Suprapubic skin (tissue), 4 donors: Measurements from ENCODE around the gene FSTL1. TPM values are rescaled to one million over a fixed set of nuclear protein-coding genes. Genes with fewer than 3 reads are reported as not detected.

Experiments
- DNase-seq, 2 donors: peaks; one replicate each; pipeline ENCODE4 v3.0.0-alpha.2; 2019; ENCODE audit warnings: low spot score in 2 of 2
- H3K27ac ChIP-seq: fragments of 200-600 bp; sonication (generic); one replicate; pipeline ENCODE4 v1.5.1; 2019
- H3K27me3 ChIP-seq: fragments of 200-600 bp; sonication (generic); one replicate; pipeline ENCODE4 v1.5.1; 2019
- H3K36me3 ChIP-seq: fragments of 200-600 bp; sonication (generic); one replicate; pipeline ENCODE4 v1.5.1; 2019
- H3K4me1 ChIP-seq: fragments of 200-600 bp; sonication (generic); one replicate; pipeline ENCODE4 v1.5.1; 2019
- H3K4me3 ChIP-seq: fragments of 200-600 bp; sonication (generic); one replicate; pipeline ENCODE4 v1.5.1; 2019; ENCODE audit warnings: mild to moderate bottlenecking
- H3K9me3 ChIP-seq: fragments of 200-600 bp; sonication (generic); one replicate; pipeline ENCODE4 v1.5.1; 2019
- CTCF ChIP-seq, 2 donors: fragments of 200-600 bp in 1 of 2; fragments of 450-650 bp in 1 of 2; sonication (generic) in 1 of 2; IDR thresholded peaks; one replicate each; pipeline ENCODE4 v1.5.1; 2016 to 2019; ENCODE audit warnings: antibody characterized with exemption in 2 of 2, mild to moderate bottlenecking in 1 of 2, moderate library complexity in 1 of 2
- EP300 ChIP-seq: sonication (generic); formaldehyde crosslinking; IDR thresholded peaks from one replicate; pipeline ENCODE4 v1.6.1; 2017; ENCODE audit warnings: antibody characterized with exemption
- POLR2A ChIP-seq, 2 donors: fragments of 450-650 bp; IDR thresholded peaks; one replicate each; pipeline ENCODE4 v1.6.1; 2017; ENCODE audit warnings: antibody characterized with exemption in 2 of 2, mild to moderate bottlenecking in 2 of 2, moderate library complexity in 2 of 2
- POLR2AphosphoS5 ChIP-seq, 3 donors: sonication (generic); formaldehyde crosslinking; IDR thresholded peaks; one replicate each; pipeline ENCODE4 v1.6.1; 2017; ENCODE audit warnings: antibody characterized with exemption in 3 of 3
- WGBS: methylation state at CpG from one replicate; pipeline ENCODE4 v1.1.5; 2018; 5-methylcytosine and 5-hydroxymethylcytosine counted together
- total RNA-seq, 4 donors: library from RNA; depleted of rRNA; stranded (reverse); fragments of >200 nt; gene quantifications; one replicate each; pipeline ENCODE4 v1.1.0, GENCODE V29; 2016

The FSTL1 gene
- total RNA-seq, 4 donors from 2014 or later, result 58.3 to 75.3 (median 63.9) TPM

GRCh38 chr3:120477781-120478180, 27.0 kb upstream of the FSTL1 start:
- no peaks in the 10 kb centered on the region for H3K4me1 ChIP-seq
- no peaks in the 10 kb centered on the region for H3K9me3 ChIP-seq
- no peak for DNase-seq
- no peak overlapping the region for H3K27ac ChIP-seq
- 68% methylated on average over 4 of the region's 4 CpGs for WGBS
- H3K4me3 ChIP-seq, result no peak overlapping the region
- H3K36me3 ChIP-seq, result no peaks in the 10 kb centered on the region
- TF ChIP-seq POLR2A (IDR thresholded peaks at IDR 0.05) (no peak), CTCF (IDR thresholded peaks at IDR 0.05) (no peak), POLR2AphosphoS5 (IDR thresholded peaks at IDR 0.05) (no peak), EP300 (no peak)
- H3K27me3 ChIP-seq, result no peaks in the 10 kb centered on the region

DNA sequence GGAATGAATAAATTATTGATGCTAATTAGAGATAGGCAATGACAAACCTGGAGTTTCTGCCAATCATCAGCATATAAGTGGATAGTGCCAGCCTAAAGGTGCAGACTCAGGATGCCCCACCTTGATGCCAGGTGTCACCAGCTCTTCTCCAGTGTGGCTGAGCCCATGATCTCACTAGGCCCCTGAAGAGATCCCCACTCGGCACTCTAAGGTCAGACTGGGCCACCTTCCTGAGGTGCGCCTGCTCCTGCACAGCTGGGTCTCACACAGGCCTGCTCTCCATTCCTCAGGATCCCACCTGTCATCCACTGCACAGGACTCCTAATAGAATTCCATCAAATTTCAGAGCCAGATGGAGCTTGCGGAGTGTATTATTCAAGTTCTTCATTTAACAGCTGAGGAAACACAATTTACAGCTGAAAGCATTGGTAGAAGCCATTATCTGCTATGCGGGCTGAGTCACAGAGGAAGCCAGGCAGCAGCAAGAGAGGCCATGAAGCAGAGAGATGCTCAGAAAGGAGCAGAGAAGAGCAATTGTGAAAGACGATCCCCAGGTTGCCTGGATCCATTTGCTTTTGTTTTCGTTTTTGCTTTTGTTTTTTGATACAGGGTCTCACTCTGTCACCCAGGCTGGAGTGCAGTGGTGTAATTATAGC, 25.1 kb upstream of the FSTL1 start:
- Histone ChIP-seq H3K36me3 (no peaks in the 10 kb centered on the region), H3K27me3 (no peaks in the 10 kb centered on the region), H3K4me3 (no peak overlapping the region), H3K4me1 (peaks cover under 1% of the 10 kb centered on the region), H3K27ac (no peak overlapping the region), H3K9me3 (no peaks in the 10 kb centered on the region)
- TF ChIP-seq POLR2A (IDR thresholded peaks at IDR 0.05) (no peak), POLR2AphosphoS5 (IDR thresholded peaks at IDR 0.05) (no peak), CTCF (IDR thresholded peaks at IDR 0.05) (no peak), EP300 (no peak)
- no peak for DNase-seq
- WGBS, result 87% methylated on average over 6 of the region's 6 CpGs

DNA sequence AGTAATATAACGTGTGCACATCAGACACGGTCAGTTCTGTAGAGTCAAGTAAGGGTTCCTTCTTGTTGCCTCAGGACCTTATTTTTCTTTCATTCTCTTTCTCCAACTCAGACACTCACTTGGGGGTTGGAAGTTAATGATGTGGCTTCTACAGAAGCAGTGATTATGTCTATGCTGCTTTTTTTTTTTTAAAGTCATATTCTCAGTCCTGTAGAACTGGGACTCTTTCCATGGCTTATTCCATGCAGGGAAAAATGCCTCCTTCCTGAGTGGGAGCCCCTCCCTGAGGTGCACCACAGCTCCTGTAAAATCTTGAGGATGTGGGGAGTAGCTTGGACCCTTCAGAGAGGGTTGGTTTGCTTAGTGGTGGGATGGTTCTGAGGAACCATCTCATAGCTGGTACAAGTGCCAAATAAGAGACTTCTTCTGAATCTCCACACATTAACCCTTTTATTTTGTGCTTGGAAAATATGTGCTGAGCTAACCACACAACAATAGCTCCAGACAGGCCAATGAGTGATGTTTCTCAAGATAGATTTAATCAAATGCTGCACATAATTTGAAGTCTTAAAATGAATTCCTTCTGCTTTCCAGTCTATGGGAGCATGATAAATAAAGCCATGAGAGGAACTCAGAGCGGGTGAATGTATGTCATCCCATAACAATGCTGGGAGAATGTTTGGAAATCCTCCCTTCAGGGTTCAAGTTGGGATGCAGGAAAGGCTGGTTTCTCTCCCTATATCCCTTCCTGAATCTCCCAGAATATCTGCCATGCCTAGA, 23.3 kb upstream of the FSTL1 start:
- 96% methylated on average over 3 of the region's 3 CpGs for WGBS
- no peak for TF ChIP-seq POLR2A (IDR thresholded peaks at IDR 0.05)
- TF ChIP-seq CTCF (IDR thresholded peaks at IDR 0.05), result no peak
- no peak for TF ChIP-seq POLR2AphosphoS5 (IDR thresholded peaks at IDR 0.05)
- TF ChIP-seq EP300, result no peak

GRCh38 chr3:120473389-120473788, 22.6 kb upstream of the FSTL1 start:
- Histone ChIP-seq H3K9me3 (no peaks in the 10 kb centered on the region), H3K4me1 (peaks cover 20% of the 10 kb centered on the region), H3K4me3 (no peak overlapping the region), H3K27ac (no peak overlapping the region), H3K27me3 (no peaks in the 10 kb centered on the region), H3K36me3 (no peaks in the 10 kb centered on the region)
- WGBS, result 86% methylated on average over 2 of the region's 2 CpGs
- DNase-seq, result no peak
- TF ChIP-seq EP300, result no peak
- TF ChIP-seq CTCF (IDR thresholded peaks at IDR 0.05), result no peak
- TF ChIP-seq POLR2A (IDR thresholded peaks at IDR 0.05), result no peak
- no peak for TF ChIP-seq POLR2AphosphoS5 (IDR thresholded peaks at IDR 0.05)

More for the DNA sequence above, 23.3 kb upstream of the FSTL1 start:
- Histone ChIP-seq H3K36me3 (no peaks in the 10 kb centered on the region), H3K27me3 (no peaks in the 10 kb centered on the region), H3K4me1 (peaks cover 17% of the 10 kb centered on the region), H3K9me3 (no peaks in the 10 kb centered on the region), H3K27ac (no peak overlapping the region), H3K4me3 (no peak overlapping the region)
- DNase-seq, result no peak

GRCh38 chr3:120472121-120472844, 21.5 kb upstream of the FSTL1 start:
- no peak for DNase-seq
- H3K27ac ChIP-seq, result no peak overlapping the region
- peaks cover 20% of the 10 kb centered on the region for H3K4me1 ChIP-seq
- 76% methylated on average over 3 of the region's 3 CpGs for WGBS
- TF ChIP-seq POLR2A (IDR thresholded peaks at IDR 0.05), result no peak
- no peak for TF ChIP-seq EP300
- no peak for TF ChIP-seq POLR2AphosphoS5 (IDR thresholded peaks at IDR 0.05)
- TF ChIP-seq CTCF (IDR thresholded peaks at IDR 0.05), result no peak
- H3K9me3 ChIP-seq, result no peaks in the 10 kb centered on the region
- H3K4me3 ChIP-seq, result no peak overlapping the region
- H3K27me3 ChIP-seq, result no peaks in the 10 kb centered on the region
- H3K36me3 ChIP-seq, result no peaks in the 10 kb centered on the region
